Measurements from ENCODE around the gene PLEKHG3.

DNA sequence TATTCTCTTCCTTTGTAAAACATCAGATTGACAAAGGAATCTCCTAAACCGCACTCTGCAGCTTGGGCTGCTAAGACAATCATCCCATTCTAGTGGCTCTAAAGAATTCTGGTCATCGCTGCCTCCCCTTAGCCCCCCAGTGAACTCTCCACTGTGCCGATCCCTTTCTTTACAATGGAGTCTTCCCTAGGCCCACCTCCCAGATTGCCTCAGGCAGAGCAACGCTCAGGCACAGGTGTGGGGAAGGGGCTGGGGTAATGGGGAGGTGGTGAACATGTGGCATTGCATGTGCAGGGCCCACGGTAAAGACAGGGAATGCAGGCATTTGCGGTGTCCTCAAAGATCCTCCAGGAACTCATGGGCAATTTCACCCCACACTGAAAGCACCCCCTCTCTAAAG lies 86.3 kb downstream of the PLEKHG3 start:
- TF ChIP-seq, protein P1, sequence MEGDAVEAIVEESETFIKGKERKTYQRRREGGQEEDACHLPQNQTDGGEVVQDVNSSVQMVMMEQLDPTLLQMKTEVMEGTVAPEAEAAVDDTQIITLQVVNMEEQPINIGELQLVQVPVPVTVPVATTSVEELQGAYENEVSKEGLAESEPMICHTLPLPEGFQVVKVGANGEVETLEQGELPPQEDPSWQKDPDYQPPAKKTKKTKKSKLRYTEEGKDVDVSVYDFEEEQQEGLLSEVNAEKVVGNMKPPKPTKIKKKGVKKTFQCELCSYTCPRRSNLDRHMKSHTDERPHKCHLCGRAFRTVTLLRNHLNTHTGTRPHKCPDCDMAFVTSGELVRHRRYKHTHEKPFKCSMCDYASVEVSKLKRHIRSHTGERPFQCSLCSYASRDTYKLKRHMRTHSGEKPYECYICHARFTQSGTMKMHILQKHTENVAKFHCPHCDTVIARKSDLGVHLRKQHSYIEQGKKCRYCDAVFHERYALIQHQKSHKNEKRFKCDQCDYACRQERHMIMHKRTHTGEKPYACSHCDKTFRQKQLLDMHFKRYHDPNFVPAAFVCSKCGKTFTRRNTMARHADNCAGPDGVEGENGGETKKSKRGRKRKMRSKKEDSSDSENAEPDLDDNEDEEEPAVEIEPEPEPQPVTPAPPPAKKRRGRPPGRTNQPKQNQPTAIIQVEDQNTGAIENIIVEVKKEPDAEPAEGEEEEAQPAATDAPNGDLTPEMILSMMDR (IDR thresholded peaks at IDR 0.05) = no peak
- no peak for TF ChIP-seq ZFX (IDR thresholded peaks at IDR 0.05; ENCODE audit: borderline replicate concordance)

Data from 22Rv1 (cell line).